Islet precursor cell (in vitro differentiated cells): ENCODE results near the gene MRPL9.
A peak's percentile ranks its signal among the peaks of the same experiment; 100 is the strongest.

ENCODE experiments used
- DNase-seq: peaks from one replicate; pipeline ENCODE4 v3.0.0-alpha.2; 2018

MRPL9 gene

DNA sequence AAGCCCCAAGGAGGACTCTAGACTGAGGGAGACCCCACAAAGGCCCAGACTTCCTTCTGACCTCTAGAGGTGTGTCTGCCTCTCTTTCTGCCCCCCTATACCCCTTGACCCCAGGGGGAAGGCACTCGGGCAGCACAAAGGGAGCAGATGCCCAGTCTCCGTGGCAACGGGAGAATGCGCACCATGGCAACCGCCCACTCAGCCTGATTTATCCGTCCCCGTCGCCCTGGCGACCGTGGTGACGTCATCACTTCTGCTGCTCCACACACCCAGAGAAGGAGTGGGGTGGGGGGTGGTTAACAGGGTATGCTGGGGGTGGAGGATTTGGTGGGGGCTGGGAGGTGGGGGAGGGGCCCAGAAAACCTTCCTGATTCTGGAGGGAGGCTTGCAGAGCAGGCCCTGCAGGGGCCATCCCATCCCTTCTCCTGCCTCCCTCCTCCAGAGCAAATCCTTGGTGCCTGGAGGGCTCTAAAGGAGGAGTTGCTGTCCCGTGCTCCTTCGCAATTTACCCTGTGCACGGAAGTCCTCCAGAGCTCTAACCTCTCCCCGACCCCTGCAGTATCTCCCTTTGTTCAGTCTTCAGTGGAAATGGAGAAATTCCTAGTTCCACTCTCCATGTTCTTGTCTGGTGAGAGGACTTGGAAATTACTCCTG, 53.0 kb downstream of the MRPL9 start:
- DNase-seq, result peak; percentile 72
